ENCODE data around the gene SLAIN2.

SLAIN2 gene

GRCh38 chr4:48336146-48336870 is 5.0 kb upstream of the SLAIN2 start:
- no peak for TF ChIP-seq CTCF (IDR thresholded peaks at IDR 0.05)

- no peak for TF ChIP-seq CTCF (IDR thresholded peaks at IDR 0.05)
These were observed 3.6 kb upstream of the SLAIN2 start for GRCh38 chr4:48337731-48338130.

GRCh38 chr4:48339642-48340041 is 1.7 kb upstream of the SLAIN2 start:
- no peak for TF ChIP-seq CTCF (IDR thresholded peaks at IDR 0.05)

GRCh38 chr4:48340276-48340964 is 909 bp upstream of the SLAIN2 start:
- no peak for TF ChIP-seq CTCF (IDR thresholded peaks at IDR 0.05)

GRCh38 chr4:48341776-48342605 is 662 bp downstream of the SLAIN2 start:
- no peak for TF ChIP-seq CTCF (IDR thresholded peaks at IDR 0.05)

- no peak for TF ChIP-seq CTCF (IDR thresholded peaks at IDR 0.05)
These were observed 1.2 kb downstream of the SLAIN2 start for GRCh38 chr4:48342606-48342880.

GRCh38 chr4:48343035-48343434 is 1.7 kb downstream of the SLAIN2 start:
- TF ChIP-seq CTCF (IDR thresholded peaks at IDR 0.05): no peak
